ENCODE measurements around the gene MTCH1. TPM values are rescaled to one million over a fixed set of nuclear protein-coding genes. Genes with fewer than 3 reads are reported as not detected.

Gene MTCH1
- total and polyA plus RNA-seq, 9 of the 15 experiments (the other 6 are each of a cell fraction or from before 2014, with no cell fraction given): 7.9 to 161 (median 118) TPM

GRCh38 chr6:36955671-36956445 is 30.1 kb downstream of the MTCH1 start:
- peaks cover 15 to 50% of the 10 kb centered on the region in 2 experiments; a peak in 4 of 5 replicates for H3K27me3 ChIP-seq (ENCODE audit: control insufficient read depth in 2 of 2, insufficient read depth in 2 of 2, low read length in 2 of 2)
- ATAC-seq (no peak), DNase-seq (ENCODE audit: extremely low read depth in 1 of 4, low spot score in 3 of 4) (no peak), FAIRE-seq (no peak)
- H4K20me1 ChIP-seq (replicated peaks; ENCODE audit: control insufficient read depth, insufficient read depth, low read length): peaks cover 30% of the 10 kb centered on the region
- no TSS peak for BruUV-seq (replicated peaks)
- peaks cover 21 to 32% of the 10 kb centered on the region in 2 experiments; a peak in 4 of 5 replicates for H3K4me1 ChIP-seq (replicated peaks in 1 of 2; ENCODE audit: control insufficient read depth in 2 of 2, insufficient read depth in 2 of 2, low read length in 2 of 2)
- in situ Hi-C loops (cut with MboI): no loop called here
- H3K9ac ChIP-seq (ENCODE audit: insufficient read depth in 1 of 2, low read depth in 2 of 2, low read length in 2 of 2): 0 out of 4 replicates have a peak overlapping the region, but pooled peaks of 1 of the 2 experiments have one; percentile 4
- no peak overlapping the region for H3K4me3 ChIP-seq
- TF ChIP-seq KLF10 (CRISPR knock-in tag; IDR thresholded peaks at IDR 0.05): no peak
- H3K4me2 ChIP-seq (ENCODE audit: insufficient read depth, low read length): no peak overlapping the region
- H3K79me2 ChIP-seq (ENCODE audit: control insufficient read depth, insufficient read depth, low read length): no peaks in the 10 kb centered on the region
- H3K9me3 ChIP-seq (replicated peaks; ENCODE audit: control insufficient read depth, insufficient read depth, low read depth, low read length): no peaks in the 10 kb centered on the region
- H3K36me3 ChIP-seq (ENCODE audit: control insufficient read depth, insufficient read depth, low read length): no peaks in the 10 kb centered on the region
- no peaks in the 10 kb centered on the region for H3K9me1 ChIP-seq (ENCODE audit: control insufficient read depth, insufficient read depth, low read length)
- WGBS (ENCODE audit: insufficient coverage, low coverage, missing lambda C conversion rate): 11% methylated on average over 9 of the region's 9 CpGs
- ChIA-PET POLR2A (interaction anchor here (0.6 to 2.8 kb wide), 7 partner anchors 8 to 146 kb away, joined by 3 to 13 read pairs (median 3); no protein-coding TSS in a partner anchor), CTCF (ENCODE audit: low intra/inter-chr PET ratio) (no interaction called here)
- intact Hi-C loops (cut with micrococcal nuclease): no loop called here
- H3K27ac ChIP-seq (ENCODE audit: extremely low read depth, low read depth, low read length): no peak overlapping the region
- no peak overlapping the region for H2AFZ ChIP-seq (ENCODE audit: low read depth, low read length)

DNA sequence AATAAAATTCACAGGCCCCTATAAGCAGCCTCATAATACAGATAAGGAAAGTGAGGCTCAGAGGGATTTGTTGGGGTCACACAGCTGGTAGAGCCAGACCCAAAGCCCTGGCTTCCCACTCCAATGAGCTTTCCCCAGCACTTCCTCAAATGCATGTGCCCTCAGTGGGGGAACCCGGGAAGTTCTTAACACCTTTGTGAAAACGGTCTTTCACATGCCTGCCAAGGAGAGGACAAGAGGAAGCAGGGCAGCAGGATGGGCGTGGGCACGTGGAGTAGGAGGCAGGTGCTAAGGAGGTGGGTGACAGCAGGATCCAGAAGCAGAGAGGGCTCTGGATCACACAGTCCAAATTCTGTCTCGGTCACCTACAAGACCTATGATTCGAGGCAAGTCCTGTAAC is 30.9 kb downstream of the MTCH1 start:
- no peaks in the 10 kb centered on the region for H3K9me3 ChIP-seq (replicated peaks; ENCODE audit: control insufficient read depth, insufficient read depth, low read depth, low read length)
- 1% methylated on average over 6 of the region's 6 CpGs for WGBS (ENCODE audit: insufficient coverage, low coverage, missing lambda C conversion rate)
- TF ChIP-seq HDGF (IDR thresholded peaks at IDR 0.05) (no peak), PTTG1 (tag; IDR thresholded peaks at IDR 0.05; ENCODE audit: low read depth) (no peak), ZNF644 (tag; IDR thresholded peaks at IDR 0.05; ENCODE audit: low read depth) (no peak), L3MBTL2 (IDR thresholded peaks at IDR 0.05) (0 out of 2 replicates have a peak, but pooled peaks have one; percentile 38), SPI1 (IDR thresholded peaks at IDR 0.05; ENCODE audit: borderline replicate concordance, low read depth, low read length) (peak; percentile 91)
- TF ChIP-seq, protein P1, sequence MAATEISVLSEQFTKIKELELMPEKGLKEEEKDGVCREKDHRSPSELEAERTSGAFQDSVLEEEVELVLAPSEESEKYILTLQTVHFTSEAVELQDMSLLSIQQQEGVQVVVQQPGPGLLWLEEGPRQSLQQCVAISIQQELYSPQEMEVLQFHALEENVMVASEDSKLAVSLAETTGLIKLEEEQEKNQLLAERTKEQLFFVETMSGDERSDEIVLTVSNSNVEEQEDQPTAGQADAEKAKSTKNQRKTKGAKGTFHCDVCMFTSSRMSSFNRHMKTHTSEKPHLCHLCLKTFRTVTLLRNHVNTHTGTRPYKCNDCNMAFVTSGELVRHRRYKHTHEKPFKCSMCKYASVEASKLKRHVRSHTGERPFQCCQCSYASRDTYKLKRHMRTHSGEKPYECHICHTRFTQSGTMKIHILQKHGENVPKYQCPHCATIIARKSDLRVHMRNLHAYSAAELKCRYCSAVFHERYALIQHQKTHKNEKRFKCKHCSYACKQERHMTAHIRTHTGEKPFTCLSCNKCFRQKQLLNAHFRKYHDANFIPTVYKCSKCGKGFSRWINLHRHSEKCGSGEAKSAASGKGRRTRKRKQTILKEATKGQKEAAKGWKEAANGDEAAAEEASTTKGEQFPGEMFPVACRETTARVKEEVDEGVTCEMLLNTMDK (IDR thresholded peaks at IDR 0.05; ENCODE audit: borderline replicate concordance, insufficient read depth, low read depth, low read length, poor library complexity, severe bottlenecking): no peak
- ChIA-PET CTCF (ENCODE audit: low intra/inter-chr PET ratio) (no interaction called here), POLR2A (interaction anchor here (0.7 to 2.8 kb wide), 6 partner anchors 9 to 80 kb away, joined by 3 to 13 read pairs (median 4); partner anchors contain the start of gene PPIL1)
- H3K27me3 ChIP-seq (ENCODE audit: control insufficient read depth in 2 of 2, insufficient read depth in 2 of 2, low read length in 2 of 2): peaks cover 17 to 58% of the 10 kb centered on the region in 2 experiments; a peak in 4 of 5 replicates
- H3K4me2 ChIP-seq (ENCODE audit: insufficient read depth, low read length): no peak overlapping the region
- no peak for DNase-seq (ENCODE audit: extremely low read depth in 1 of 4, low spot score in 3 of 4)
- H3K4me1 ChIP-seq (replicated peaks in 1 of 2; ENCODE audit: control insufficient read depth in 2 of 2, insufficient read depth in 2 of 2, low read length in 2 of 2): peaks cover 14 to 24% of the 10 kb centered on the region in 2 experiments; a peak in 4 of 5 replicates
- BruUV-seq (replicated peaks): no TSS peak
- H3K9ac ChIP-seq (ENCODE audit: insufficient read depth in 1 of 2, low read depth in 2 of 2, low read length in 2 of 2): no peak overlapping the region
- no peak overlapping the region for H2AFZ ChIP-seq (ENCODE audit: low read depth, low read length)
- no peaks in the 10 kb centered on the region for H3K36me3 ChIP-seq (ENCODE audit: control insufficient read depth, insufficient read depth, low read length)
- H3K9me1 ChIP-seq (ENCODE audit: control insufficient read depth, insufficient read depth, low read length): no peaks in the 10 kb centered on the region
- intact Hi-C loops (cut with micrococcal nuclease) (no loop called here), in situ Hi-C loops (cut with MboI) (no loop called here)
- no peaks in the 10 kb centered on the region for H3K79me2 ChIP-seq (ENCODE audit: control insufficient read depth, insufficient read depth, low read length)
- ATAC-seq: no peak
- no peak for FAIRE-seq
- no peak overlapping the region for H3K4me3 ChIP-seq
- no peak overlapping the region for H3K27ac ChIP-seq (ENCODE audit: extremely low read depth, low read depth, low read length)
- H4K20me1 ChIP-seq (replicated peaks; ENCODE audit: control insufficient read depth, insufficient read depth, low read length): peaks cover 27% of the 10 kb centered on the region
